Left renal pelvis (tissue), 4 donors: ENCODE results near the gene PSD4. TPM values are rescaled to one million over a fixed set of nuclear protein-coding genes. Genes with fewer than 3 reads are reported as not detected.
A peak's percentile ranks its signal among the peaks of the same experiment; 100 is the strongest.

Source experiments
- DNase-seq, 4 donors: peaks; one replicate each; pipeline ENCODE4 v3.0.0-alpha.2; 2013; ENCODE audit warnings: low read depth in 4 of 4, low spot score in 3 of 4
- polyA plus RNA-seq, 4 donors: library from polyadenylated mRNA; unstranded; fragments of 120-200 nt; gene quantifications; one replicate each; pipeline ENCODE4 v1.2.1, GENCODE V29; 2013; ENCODE audit not compliant: insufficient read length in 4 of 4

The PSD4 gene
- polyA plus RNA-seq, 4 donors = 1.9 to 15.9 (median 9.3) TPM

DNA sequence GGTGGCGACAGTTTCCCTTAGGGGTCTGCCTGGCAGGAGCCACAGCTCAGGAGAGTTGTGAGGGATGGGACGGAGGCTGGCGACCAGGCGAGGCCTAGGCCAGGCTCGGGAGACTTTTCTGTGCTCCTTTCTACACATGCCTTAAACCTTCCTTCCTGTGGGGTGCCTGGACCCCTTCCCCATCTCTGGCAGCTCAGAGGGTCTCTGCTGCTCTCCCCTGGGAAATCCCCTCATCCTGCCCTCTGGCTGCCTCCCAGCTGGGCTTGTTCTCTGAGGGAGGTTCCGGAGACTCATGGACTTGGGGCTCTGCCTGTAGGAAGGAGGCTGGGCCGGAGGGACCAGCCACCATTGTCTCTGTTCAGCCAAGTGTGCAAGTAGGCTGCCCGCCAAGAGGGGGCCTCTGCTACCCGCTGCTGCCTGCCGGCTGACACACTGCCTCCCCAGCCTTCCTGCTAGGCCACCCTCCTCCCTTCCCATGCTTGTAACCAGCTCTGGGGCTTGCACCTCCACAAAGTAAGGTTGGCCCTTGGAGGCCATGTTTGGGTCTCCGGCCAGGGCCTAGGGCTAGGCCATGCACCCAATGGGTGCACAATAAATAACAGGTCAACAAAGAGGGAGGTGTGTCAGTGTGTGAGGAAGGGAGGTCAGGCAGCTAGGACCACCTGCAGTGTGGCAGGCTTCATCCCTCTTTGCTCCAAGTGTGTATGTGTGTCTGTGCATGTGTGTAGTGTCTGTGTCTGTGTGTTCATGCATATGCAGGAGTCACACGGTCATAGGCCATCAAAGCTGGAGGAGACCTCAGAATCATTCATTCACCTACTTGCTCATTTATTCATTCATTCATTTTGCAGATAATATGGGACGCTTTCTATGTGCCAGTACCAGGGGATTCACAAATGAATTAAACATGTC lies 28.8 kb downstream of the PSD4 start:
- DNase-seq = no peak

DNA sequence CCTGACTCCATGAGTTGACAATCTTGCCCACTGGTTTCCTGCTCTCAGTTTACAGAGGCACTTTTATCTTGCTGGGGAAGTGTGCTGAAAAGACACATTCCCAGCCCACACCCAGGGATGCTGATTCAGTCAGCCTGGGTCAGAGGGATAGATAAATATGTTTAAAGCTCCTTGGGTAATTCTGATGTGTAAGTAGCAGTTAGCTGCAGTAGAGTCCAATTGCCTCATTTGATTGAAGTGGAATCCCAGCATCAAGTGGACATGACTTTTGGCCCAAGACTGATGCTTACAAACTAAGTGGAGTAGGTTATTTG lies 29.4 kb downstream of the PSD4 start:
- DNase-seq = no peak

GRCh38 chr2:113203901-113204519 lies 30.2 kb downstream of the PSD4 start:
- peak in 1 of 4 donors; percentile 67 for DNase-seq

DNA sequence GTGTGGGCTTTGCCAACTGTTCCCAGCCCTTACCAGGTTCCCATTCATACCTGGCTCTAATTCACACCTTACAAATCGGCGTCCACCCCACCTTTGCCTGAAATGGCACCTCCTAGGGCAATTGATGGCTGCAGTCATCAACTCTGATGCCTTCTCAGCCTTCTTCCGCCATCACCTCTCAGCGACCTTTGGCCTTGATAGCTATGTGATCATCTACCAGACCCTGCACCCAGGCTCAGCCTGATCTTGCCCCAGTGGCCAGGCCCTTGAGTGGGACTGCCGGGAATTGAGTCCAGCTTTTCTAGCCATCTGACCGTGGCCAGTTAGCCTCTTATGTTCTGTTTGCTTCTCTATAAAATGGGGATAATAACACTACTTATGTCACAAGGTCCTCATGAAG lies 32.5 kb downstream of the PSD4 start:
- DNase-seq = no peak

DNA sequence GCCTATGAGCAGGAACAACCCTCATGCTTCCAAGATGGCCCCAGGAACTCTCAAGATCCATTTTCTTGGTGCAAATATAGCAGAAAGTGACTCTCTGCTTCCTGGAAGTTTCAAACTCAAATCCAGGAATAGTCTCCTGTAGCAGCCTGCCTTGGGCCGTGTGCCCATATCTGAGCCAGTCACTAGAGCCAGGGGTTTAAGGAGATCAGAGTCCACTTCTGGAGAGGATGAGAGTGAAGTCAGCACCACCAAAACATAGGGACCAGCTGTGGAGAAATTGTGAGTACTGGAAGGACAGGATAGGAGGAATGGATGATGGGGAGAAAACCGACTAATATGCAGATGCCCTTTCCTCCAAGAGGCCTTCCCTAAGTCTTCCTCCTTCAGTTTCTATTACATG lies 33.2 kb downstream of the PSD4 start:
- no peak for DNase-seq

GRCh38 chr2:113208396-113208795 lies 34.6 kb downstream of the PSD4 start:
- no peak for DNase-seq

DNA sequence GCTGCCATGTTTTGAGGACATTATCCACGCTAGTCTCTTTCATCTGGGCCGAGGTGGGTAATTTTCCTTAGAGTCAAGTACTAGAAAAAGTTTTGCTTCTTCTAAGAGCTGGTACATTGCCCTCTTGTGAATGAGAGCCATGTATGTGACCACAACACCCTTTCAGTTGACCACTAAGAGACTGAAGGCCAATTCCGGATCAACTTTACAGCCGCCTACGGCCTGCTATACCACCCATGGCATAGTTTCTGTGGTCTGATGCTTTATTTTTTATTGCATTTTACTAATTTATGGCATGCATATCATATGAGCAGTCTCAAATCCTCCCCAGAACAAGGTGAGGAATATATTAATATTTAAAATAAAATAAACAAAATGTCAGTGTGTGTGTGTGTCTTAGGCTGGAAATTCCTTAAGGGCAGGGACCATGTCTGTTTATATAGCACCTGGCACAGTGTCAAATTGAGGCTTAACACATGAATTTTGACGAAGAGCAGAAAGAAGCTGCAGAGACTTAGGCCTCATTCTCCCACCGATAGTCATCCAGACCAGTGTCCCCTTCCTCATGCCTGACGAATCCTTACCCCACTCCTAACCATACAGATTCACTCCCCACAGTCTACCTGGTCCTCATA lies 35.4 kb downstream of the PSD4 start:
- DNase-seq = no peak

- DNase-seq = no peak
These were observed 35.9 kb downstream of the PSD4 start for GRCh38 chr2:113209646-113210171.

DNA sequence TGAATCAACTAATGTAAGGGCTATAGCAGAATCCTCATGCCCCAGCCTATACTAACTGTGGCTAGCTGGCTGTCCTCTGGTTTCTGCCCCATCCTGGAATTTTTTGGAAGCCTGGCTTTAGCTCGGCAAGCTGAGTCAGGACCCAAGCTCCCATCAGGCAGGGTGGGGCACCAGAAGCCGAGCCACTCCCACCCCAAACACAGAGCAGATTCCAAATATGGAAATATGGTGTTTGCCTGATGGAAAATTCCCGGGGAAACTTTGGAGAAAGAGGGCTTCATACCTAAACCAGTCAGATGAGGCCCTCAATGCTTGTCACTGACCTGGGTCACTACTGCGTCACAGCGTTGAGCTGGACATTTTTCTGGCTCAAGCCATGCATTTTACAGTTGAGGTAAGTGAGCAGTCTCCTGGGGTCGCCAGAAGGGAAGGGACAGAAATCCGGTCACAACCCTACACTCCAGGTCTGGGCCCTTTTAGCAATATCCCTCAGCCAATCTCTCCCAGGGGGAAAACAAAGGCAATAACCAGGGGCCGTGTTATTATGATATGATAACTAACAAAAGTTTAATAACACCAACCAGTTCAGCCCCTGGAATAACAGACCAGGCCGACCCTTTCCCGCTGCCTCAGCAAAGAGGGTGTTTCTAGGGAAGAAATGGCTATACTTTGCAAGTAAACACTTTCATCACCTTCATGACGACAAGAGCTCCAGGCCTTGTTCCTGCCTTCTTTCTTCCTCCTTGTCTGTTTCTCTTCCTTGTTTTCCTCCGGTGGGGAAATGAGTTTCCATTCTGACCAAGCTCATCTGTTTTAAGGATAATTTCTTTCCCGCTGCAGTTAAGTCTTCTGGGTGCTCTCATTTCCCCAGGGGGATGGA lies 37.7 kb downstream of the PSD4 start:
- DNase-seq = no peak

DNA sequence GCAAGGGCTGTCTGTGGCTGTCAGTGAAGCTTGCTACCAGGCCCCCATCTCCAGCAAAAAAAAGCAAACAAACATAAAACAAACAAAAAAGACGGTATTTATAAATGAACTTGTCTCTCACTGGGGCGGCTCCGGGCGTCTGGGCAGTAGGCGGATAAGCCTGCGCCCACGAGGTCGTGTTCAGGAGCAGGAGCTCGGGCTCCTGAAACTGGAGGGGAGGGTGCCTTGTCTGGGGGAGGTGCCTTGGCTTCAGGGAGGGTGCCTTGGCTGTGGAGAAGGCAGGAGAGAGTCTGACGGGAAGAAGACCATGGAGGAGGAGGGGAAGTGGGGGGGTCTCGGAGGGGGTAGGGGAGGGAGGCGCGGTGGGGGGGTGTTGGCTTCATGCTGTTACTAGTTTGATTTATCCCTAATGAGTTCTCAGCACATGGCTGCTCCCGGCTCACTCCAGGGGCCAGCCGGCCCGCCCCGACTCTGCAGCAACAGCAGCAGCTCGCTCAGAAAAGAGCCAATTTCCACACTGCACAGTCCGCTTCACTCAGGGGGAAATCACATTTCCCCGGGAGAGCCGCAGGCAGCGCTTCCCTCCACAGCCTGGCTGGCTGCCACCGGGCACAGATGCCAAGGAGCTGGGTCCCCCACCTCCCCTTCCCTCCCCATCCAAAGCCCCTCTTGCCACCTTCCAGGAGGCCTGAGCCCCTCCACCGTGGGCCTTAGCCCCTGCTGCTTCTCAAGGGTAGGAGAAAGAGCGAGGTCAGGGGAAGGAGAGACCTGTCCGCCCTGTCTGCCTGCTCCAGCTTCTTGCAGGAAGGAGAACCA lies 38.7 kb downstream of the PSD4 start:
- DNase-seq = no peak

GRCh38 chr2:113213061-113213930 lies 39.5 kb downstream of the PSD4 start:
- no peak for DNase-seq

DNA sequence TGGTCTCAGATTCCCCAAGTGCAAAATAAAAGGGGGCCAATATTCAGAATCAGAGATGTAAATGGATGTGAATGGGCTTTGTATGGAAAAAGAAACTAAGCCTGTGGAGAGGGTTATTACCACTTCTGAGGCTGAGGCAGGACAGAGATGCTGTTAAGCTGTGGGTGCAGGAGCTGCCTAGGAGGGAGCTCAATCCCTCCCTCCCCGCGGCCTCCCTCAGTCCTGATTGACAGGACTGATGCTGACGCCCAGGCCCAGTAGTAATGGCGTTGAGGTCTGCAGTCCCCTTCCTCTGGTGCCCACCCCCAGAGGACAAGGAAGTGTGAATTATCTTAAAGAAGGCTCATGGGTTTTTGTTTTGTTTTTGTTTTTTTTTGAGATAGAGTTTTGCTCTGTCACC lies 40.4 kb downstream of the PSD4 start:
- DNase-seq = no peak

DNA sequence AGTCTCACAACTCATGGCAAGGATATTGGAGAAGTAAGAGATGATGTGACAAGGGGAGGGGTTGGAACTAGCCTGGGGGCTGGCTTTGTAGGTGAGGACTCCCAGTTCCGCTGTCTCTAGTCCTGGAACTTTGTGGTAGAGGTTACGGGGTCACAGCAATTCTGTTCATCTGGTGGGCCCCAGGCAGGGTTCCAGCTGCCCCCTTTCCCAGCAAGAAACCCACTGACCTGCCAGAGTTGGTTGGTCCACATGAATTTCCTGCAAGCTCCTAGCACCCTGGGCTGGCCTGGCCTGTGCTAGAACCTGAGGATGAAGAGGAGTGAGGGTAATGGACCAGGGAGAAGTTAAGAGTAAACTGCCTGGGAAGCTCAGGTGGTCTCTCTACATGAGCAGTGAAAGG lies 41.3 kb downstream of the PSD4 start:
- no peak for DNase-seq

GRCh38 chr2:113216321-113216720 lies 42.5 kb downstream of the PSD4 start:
- no peak for DNase-seq

DNA sequence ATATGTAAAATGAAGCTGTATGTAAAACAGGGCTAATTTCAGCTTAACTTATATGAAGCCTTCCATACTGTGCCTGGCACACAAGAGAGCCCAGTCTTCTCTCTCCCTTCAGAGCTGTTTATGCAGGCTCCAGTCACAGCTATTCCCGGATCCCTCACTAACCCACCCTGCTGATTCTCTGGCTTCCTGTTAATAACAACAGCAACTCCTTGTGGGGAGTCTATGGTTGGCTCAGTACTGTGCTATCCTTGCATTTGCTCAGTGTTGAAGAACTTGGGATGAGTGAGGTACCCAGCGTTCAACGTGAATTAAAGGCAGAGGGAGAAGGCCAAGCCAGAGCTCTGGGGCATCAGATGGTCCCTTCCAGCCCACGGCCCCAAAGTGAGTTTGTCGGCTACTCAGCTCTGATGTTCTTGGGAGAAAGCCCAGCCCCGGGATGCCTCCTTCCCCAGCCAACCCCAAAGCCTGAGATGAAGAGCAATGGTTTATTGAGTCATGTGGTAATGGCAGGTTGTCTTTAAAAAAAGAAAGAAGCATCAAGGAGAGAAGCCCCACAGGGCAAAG lies 43.2 kb downstream of the PSD4 start:
- DNase-seq = no peak

GRCh38 chr2:113217455-113218282 lies 43.9 kb downstream of the PSD4 start:
- no peak for DNase-seq

GRCh38 chr2:113218283-113219091 lies 44.7 kb downstream of the PSD4 start:
- no peak for DNase-seq
